Measurements from ENCODE around the gene UNKL.

- TF ChIP-seq RFX5 (IDR thresholded peaks at IDR 0.05; ENCODE audit: borderline replicate concordance, low read depth, low read length) (no peak), POLR2A (IDR thresholded peaks at IDR 0.05; ENCODE audit: control extremely low read depth in 1 of 2, low read depth in 2 of 2, low read length in 2 of 2) (no peak), GTF2F1 (IDR thresholded peaks at IDR 0.05; ENCODE audit: borderline replicate concordance, low read depth, low read length) (no peak), TAF1 (IDR thresholded peaks at IDR 0.05; ENCODE audit: low read depth, low read length) (no peak), BACH1 (IDR thresholded peaks at IDR 0.05; ENCODE audit: low read length) (no peak)
These were observed 28.2 kb upstream of the UNKL start for GRCh38 chr16:1442697-1443096.
